ENCODE measurements around the gene NKX2-1.
"Not testable (repeated sequence)": the region's sequence is repeated elsewhere in the genome, so short reads cannot be mapped to it uniquely, and the experiment has no call there.

NKX2-1 gene

GRCh38 chr14:36519431-36520321 is at the start of gene NKX2-1:
NKX2-1 (minus strand) TSS chr14:36520232; CDS start chr14:36520129, 103 bp downstream.
- DNase-seq, result no peak

- DNase-seq, result peak; percentile 46
Measured at GRCh38 chr14:36556811-36557433, 36.9 kb upstream of the NKX2-1 start.

- DNase-seq, result no peak
Measured at GRCh38 chr14:36555998-36556743, 36.1 kb upstream of the NKX2-1 start.

GRCh38 chr14:36553656-36554260 is 33.7 kb upstream of the NKX2-1 start:
- DNase-seq, result peak; percentile 58

- no peak for DNase-seq
Measured at GRCh38 chr14:36550899-36551298, 30.9 kb upstream of the NKX2-1 start.

GRCh38 chr14:36544280-36544679 is 24.2 kb upstream of the NKX2-1 start:
- not testable (repeated sequence) for DNase-seq

- no peak for DNase-seq
Measured at GRCh38 chr14:36538051-36538450, 18.0 kb upstream of the NKX2-1 start.

GRCh38 chr14:36529062-36529461 is 9.0 kb upstream of the NKX2-1 start:
- DNase-seq, result no peak

GRCh38 chr14:36525746-36526099 is 5.7 kb upstream of the NKX2-1 start:
- no peak for DNase-seq

GRCh38 chr14:36524874-36525745 is 5.1 kb upstream of the NKX2-1 start:
- no peak for DNase-seq

GRCh38 chr14:36524220-36524837 is 4.3 kb upstream of the NKX2-1 start:
- DNase-seq, result no peak

- DNase-seq, result no peak
Measured at GRCh38 chr14:36522972-36523715, 3.1 kb upstream of the NKX2-1 start.

GRCh38 chr14:36522347-36522971 is 2.4 kb upstream of the NKX2-1 start:
- no peak for DNase-seq

GRCh38 chr14:36521598-36522345 is 1.7 kb upstream of the NKX2-1 start:
- DNase-seq, result no peak

GRCh38 chr14:36520601-36521525 is 831 bp upstream of the NKX2-1 start:
- no peak for DNase-seq

GRCh38 chr14:36518586-36519430 is 1.2 kb downstream of the NKX2-1 start:
- DNase-seq, result no peak

GRCh38 chr14:36518031-36518585 is 1.9 kb downstream of the NKX2-1 start:
- no peak for DNase-seq

Measured in NCI-H2029 treated with DMSO at 0.1 percent for 48 hours (cell line).